HL-60 (cell line): ENCODE results near the gene WAPL.

Experiments
- DNase-seq, 2 experiments: peaks; one replicate each; pipeline ENCODE4 v3.0.0-alpha.2; 2010 to 2020; ENCODE audit warnings: low read depth in 1 of 2, low spot score in 1 of 2
- H3K27ac ChIP-seq: fragments of 250-450 bp; sonication (Bioruptor Pico); replicated peaks from 2 replicates; pipeline ENCODE4 v1.5.1; 2020; ENCODE audit warnings: mild to moderate bottlenecking, moderate library complexity
- H3K27me3 ChIP-seq: fragments of 250-450 bp; sonication (Bioruptor Pico); 2 replicates; pipeline ENCODE4 v1.5.1; 2021; ENCODE audit warnings: mild to moderate bottlenecking, moderate library complexity; ENCODE audit not compliant: insufficient read depth, poor library complexity, severe bottlenecking
- H3K4me3 ChIP-seq: replicated peaks from 2 replicates; pipeline ENCODE4 v1.5.1; 2011; ENCODE audit warnings: mild to moderate bottlenecking, control low read depth, low read length; ENCODE audit not compliant: insufficient read depth
- GABPA ChIP-seq: IDR thresholded peaks from 2 replicates; pipeline ENCODE4 v1.6.1; 2012; ENCODE audit warnings: low read depth
- POLR2AphosphoS5 ChIP-seq: IDR thresholded peaks from 2 replicates; pipeline ENCODE4 v1.6.1; 2012; ENCODE audit warnings: low read depth
- SPI1 ChIP-seq: IDR thresholded peaks from 2 replicates; pipeline ENCODE4 v1.6.1; 2012; ENCODE audit warnings: low read depth, mild to moderate bottlenecking, borderline replicate concordance
- TF ChIP-seq, protein P1 (sequence below): IDR thresholded peaks from 2 replicates; pipeline ENCODE4 v1.6.1; 2012; ENCODE audit warnings: low read depth; ENCODE audit not compliant: insufficient replicate concordance
- TF ChIP-seq, protein P2 (sequence below): IDR thresholded peaks from one replicate; pipeline ENCODE4 v1.5.1; 2011; ENCODE audit warnings: low read length, control low read depth, inconsistent platforms; ENCODE audit not compliant: insufficient read depth

Gene WAPL

GRCh38 chr10:86397120-86397519 is 124.5 kb downstream of the WAPL start:
- Histone ChIP-seq H3K27ac (no peak overlapping the region), H3K4me3 (no peak overlapping the region), H3K27me3 (peaks cover 15% of the 10 kb centered on the region)
- no peak for DNase-seq
- TF ChIP-seq POLR2AphosphoS5: no peak
- TF ChIP-seq, protein P1, sequence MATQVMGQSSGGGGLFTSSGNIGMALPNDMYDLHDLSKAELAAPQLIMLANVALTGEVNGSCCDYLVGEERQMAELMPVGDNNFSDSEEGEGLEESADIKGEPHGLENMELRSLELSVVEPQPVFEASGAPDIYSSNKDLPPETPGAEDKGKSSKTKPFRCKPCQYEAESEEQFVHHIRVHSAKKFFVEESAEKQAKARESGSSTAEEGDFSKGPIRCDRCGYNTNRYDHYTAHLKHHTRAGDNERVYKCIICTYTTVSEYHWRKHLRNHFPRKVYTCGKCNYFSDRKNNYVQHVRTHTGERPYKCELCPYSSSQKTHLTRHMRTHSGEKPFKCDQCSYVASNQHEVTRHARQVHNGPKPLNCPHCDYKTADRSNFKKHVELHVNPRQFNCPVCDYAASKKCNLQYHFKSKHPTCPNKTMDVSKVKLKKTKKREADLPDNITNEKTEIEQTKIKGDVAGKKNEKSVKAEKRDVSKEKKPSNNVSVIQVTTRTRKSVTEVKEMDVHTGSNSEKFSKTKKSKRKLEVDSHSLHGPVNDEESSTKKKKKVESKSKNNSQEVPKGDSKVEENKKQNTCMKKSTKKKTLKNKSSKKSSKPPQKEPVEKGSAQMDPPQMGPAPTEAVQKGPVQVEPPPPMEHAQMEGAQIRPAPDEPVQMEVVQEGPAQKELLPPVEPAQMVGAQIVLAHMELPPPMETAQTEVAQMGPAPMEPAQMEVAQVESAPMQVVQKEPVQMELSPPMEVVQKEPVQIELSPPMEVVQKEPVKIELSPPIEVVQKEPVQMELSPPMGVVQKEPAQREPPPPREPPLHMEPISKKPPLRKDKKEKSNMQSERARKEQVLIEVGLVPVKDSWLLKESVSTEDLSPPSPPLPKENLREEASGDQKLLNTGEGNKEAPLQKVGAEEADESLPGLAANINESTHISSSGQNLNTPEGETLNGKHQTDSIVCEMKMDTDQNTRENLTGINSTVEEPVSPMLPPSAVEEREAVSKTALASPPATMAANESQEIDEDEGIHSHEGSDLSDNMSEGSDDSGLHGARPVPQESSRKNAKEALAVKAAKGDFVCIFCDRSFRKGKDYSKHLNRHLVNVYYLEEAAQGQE: no peak
- no peak for TF ChIP-seq GABPA
- TF ChIP-seq, protein P2, sequence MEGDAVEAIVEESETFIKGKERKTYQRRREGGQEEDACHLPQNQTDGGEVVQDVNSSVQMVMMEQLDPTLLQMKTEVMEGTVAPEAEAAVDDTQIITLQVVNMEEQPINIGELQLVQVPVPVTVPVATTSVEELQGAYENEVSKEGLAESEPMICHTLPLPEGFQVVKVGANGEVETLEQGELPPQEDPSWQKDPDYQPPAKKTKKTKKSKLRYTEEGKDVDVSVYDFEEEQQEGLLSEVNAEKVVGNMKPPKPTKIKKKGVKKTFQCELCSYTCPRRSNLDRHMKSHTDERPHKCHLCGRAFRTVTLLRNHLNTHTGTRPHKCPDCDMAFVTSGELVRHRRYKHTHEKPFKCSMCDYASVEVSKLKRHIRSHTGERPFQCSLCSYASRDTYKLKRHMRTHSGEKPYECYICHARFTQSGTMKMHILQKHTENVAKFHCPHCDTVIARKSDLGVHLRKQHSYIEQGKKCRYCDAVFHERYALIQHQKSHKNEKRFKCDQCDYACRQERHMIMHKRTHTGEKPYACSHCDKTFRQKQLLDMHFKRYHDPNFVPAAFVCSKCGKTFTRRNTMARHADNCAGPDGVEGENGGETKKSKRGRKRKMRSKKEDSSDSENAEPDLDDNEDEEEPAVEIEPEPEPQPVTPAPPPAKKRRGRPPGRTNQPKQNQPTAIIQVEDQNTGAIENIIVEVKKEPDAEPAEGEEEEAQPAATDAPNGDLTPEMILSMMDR: no peak
- TF ChIP-seq SPI1: no peak

DNA sequence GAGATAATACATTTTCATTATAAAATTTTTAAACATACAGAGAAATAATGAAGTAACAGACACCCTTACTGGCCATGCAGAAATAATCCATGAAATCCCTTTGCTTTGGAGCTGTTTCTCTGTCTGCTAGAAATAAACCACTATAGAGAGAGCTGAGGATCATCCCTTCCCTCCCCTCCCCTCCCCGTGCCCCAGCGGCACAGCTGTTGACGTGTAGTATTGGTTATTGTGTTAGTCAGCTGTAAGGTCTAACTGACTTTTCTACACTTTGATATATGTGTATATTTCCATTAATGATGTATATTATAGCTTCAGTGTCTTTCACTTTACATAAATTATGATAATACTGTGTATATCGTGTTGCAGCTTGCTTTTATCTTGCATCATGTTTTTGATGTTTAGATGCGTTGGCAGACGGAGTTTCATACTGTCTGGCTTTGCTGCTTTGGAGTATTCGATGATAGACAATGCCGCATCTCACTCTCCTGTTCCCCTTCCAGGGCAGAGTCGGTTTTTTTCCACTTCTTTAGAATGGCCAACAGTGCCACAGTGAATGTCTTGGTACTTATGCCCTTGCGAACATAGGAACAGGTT is 127.6 kb downstream of the WAPL start:
- Histone ChIP-seq H3K27ac (no peak overlapping the region), H3K27me3 (no peaks in the 10 kb centered on the region), H3K4me3 (no peak overlapping the region)
- TF ChIP-seq, protein P1: no peak
- no peak for TF ChIP-seq GABPA
- no peak for TF ChIP-seq SPI1
- TF ChIP-seq, protein P2: no peak
- no peak for TF ChIP-seq POLR2AphosphoS5
- no peak for DNase-seq

DNA sequence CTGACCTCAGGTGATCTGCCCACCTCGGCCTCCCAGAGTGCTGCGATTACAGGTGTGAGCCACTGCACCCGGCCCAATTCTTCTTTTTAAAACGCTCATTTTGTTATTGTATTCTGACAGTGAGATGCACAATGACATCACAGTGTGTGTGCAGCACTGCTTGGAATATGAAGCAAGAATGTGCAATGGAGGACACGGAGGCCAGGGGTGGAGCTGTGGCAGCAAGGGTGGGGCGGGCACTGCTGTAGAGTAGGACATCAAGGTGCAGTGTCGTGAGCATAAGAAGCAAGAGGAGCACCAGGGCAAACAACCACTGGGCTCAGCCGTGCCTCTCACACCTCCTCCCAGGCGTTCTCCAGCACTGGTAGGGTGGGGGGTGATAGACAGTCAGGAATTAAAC is 128.2 kb downstream of the WAPL start:
- TF ChIP-seq, protein P2: no peak
- no peak for DNase-seq
- Histone ChIP-seq H3K4me3 (no peak overlapping the region), H3K27me3 (no peaks in the 10 kb centered on the region), H3K27ac (no peak overlapping the region)

DNA sequence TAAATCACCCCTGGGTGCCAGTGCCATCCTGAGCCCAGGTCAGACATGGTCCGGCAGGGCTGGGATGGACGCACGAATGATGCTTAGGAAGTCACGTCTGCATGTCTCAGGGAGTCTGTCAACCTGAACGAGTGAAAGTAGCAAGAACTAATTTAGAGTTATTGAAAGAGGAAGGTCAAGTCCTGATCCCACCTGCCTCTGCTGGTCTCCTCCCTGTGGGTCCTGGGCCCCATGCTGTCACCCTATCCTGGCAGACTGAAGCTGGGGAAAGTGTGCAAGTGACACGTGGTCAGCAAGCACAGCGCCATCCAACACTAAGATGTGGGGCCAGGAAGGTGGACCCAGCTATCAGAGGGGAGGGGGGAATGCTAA is 128.9 kb downstream of the WAPL start:
- TF ChIP-seq SPI1: no peak
- TF ChIP-seq, protein P1: no peak
- no peak for TF ChIP-seq GABPA
- TF ChIP-seq POLR2AphosphoS5: no peak
- TF ChIP-seq, protein P2: no peak
- Histone ChIP-seq H3K27ac (no peak overlapping the region), H3K27me3 (no peaks in the 10 kb centered on the region), H3K4me3 (no peak overlapping the region)
- no peak for DNase-seq
